GM12875 (cell line): ENCODE results near the gene MN1.

Experiments
- H3K4me3 ChIP-seq: one replicate; pipeline ENCODE4 v1.5.1; 2011; ENCODE audit warnings: low read depth, low read length, control low read depth
- TF ChIP-seq, protein P1 (sequence below): IDR thresholded peaks from 2 replicates; pipeline ENCODE4 v1.5.1; 2011; ENCODE audit warnings: low read depth, mild to moderate bottlenecking, control low read depth, inconsistent platforms, low read length, moderate library complexity, borderline replicate concordance; ENCODE audit not compliant: insufficient read depth

Gene MN1

DNA sequence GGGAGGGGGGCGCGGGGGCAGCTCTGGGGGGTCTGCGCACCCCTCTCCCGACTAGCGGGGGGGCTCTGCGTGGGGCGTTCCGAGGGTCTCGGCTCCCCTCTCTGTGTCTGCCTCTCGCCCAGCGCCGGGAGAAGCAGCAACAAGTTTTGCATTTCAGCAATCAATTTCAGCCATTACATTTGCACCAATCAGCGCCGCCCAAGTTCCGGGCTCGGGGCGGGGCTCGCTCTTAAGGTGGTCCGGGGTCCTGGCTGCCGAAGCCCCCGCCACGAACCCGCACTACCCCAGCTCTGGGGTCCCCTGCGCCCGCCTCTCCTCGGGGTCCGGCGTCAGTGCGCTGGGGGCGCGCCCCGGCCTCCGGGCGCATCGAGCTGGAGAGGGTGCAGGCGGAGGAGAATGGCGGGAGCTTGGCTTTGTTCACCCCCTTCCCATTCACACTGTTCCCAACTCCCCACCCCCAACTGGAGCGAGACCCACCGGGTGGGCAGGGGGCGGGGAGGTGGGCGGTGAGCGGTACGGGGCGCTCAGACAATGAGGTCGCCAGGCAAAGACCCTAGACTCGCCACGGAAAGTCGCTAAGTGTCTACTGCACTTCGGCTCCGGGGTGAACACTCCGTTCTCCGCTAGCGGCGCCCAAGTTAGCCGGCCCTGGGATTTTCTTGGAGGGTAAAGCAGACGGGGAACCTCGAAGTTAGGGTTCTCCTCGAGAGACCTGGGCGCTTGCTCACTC, at the start of gene MN1:
Gene MN1 (minus strand): TSS at position 141 of the 730 bp plus-strand sequence. CDS start 1,213 bp downstream, outside the sequence.
- no peak within 1 kb of the TSS for H3K4me3 ChIP-seq

DNA sequence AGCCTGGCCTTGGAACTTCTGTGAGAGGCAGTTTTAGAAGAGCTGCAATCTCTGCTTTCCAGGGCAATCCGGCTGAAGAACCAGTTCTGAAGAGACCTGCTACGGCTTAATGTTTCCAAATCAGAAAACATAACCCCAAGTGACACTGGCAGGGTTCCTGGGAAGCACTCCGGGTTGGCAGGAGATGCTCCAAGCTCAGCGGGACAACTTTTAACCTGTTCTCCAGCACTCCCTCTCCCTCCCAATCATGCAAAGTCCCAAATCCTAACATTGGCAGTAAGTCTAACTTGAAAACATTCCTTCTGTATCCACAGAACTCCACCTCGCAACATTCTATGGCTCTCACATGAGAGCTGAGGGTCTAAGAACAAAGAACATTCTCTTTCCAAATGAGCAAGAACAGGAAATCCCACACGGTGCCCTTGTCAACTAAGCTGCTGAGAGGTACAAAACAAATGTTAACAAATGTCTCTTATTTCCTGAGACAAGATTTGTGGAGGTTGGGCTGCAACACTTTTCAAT, 48.5 kb upstream of the MN1 start:
- TF ChIP-seq, protein P1, sequence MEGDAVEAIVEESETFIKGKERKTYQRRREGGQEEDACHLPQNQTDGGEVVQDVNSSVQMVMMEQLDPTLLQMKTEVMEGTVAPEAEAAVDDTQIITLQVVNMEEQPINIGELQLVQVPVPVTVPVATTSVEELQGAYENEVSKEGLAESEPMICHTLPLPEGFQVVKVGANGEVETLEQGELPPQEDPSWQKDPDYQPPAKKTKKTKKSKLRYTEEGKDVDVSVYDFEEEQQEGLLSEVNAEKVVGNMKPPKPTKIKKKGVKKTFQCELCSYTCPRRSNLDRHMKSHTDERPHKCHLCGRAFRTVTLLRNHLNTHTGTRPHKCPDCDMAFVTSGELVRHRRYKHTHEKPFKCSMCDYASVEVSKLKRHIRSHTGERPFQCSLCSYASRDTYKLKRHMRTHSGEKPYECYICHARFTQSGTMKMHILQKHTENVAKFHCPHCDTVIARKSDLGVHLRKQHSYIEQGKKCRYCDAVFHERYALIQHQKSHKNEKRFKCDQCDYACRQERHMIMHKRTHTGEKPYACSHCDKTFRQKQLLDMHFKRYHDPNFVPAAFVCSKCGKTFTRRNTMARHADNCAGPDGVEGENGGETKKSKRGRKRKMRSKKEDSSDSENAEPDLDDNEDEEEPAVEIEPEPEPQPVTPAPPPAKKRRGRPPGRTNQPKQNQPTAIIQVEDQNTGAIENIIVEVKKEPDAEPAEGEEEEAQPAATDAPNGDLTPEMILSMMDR: no peak

More for the DNA sequence above, at the start of gene MN1:
- TF ChIP-seq, protein P1: no peak

DNA sequence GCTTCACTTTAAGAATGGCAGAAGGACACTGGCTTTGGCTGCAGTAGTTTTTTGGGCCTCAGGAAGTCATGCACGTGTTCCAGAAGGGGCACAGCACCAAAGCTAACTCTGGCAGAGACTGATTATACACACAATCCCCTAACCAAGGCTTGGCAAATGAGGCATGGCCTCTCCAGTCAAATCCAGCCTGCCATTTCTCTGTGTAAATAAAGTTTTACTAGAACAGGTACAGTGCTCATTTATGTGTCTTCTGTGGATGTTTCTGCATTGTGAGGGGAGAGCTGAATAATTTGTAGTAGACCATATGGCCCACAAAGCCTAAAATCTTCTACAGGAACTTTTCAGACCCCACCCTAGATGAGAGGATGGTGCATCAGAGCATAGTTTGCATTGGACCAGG, 46.4 kb upstream of the MN1 start:
- TF ChIP-seq, protein P1: no peak

More for the DNA sequence above, 48.5 kb upstream of the MN1 start:
- H3K4me3 ChIP-seq: no peak overlapping the region

DNA sequence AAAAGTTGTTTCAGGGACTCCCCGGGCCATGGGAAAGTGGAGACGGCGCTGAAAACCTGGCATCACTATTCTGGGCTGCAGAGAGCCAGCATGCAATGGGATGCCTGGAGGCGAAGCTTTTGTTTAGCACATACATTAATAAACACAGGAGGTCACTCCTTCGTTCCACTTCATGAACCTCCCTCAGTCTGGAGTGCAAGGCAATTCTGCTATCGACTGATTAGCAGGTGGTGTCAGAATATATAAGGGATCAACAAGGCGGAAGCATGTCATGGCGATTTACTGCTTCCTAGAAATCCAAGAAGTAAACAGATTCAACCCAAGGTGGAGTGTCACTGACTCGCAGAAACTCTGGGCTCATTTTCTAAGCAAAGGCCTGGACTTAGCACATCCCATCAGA, 45.4 kb upstream of the MN1 start:
- no peak overlapping the region for H3K4me3 ChIP-seq
- TF ChIP-seq, protein P1: no peak

More for the DNA sequence above, 46.4 kb upstream of the MN1 start:
- H3K4me3 ChIP-seq: no peak overlapping the region

DNA sequence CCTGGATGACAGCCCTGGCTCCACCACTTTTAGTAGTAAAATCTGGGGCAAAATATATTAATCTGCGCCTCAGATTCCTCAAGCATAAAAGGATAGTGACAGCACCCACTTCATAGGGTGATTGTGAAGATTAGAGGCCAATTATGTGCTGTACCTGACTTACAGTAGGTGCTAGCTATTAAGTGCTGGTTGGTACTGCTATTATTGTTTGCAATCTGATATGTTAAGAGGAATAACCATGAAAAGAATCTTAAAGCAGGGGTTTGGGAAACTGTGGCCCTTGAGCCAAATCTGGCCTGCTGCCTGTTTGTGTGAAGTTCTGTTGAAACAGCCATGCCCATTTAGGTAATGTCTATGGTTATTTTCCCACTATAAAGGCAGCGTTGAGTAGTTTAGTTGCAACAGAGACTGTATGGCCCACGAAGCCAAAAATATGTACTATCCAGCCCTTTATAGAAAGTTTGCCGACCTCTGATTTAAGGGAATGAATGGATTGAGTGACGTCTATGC, 44.7 kb upstream of the MN1 start:
- TF ChIP-seq, protein P1: no peak
- no peak overlapping the region for H3K4me3 ChIP-seq

DNA sequence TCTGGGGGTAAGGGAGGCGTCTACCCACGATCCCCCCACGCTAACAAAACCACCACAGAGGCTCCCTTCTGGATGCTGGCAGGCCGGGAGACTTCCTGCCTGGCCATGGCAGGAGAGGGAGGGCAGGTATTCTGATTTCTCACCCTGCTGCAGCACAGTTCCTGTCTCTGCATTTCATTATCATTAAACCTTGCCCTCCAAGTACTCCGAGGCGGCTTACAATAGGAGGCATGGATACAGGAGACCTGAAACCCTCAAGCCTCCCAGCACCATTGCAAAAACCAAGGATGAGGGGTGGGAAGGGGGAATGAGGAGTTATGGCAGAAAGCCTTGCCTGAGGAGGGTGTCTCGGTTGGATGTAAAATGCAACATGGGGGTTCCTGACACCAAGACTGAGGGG, 44.1 kb upstream of the MN1 start:
- TF ChIP-seq, protein P1: no peak
- H3K4me3 ChIP-seq: no peak overlapping the region
